ENCODE results near the gene ELMOD1.

ELMOD1 gene

DNA sequence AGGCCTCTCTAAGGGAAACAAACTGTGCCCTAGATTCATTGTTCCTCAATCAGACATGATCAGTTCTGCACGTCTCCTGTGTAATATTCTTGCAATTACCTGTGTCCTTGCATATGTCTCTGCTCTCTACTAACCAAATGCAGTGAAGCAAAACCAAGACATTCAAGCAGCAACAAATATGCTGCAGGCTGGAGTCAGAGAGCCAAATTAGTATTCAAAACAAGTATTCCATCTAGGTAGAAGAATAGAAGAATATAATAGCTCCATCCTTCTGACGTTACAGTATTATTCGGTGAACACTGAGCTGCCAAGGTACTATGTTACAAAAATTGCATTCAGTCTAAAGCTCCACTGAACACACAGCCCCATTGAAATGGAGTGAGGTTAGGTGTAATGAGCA, 69.1 kb downstream of the ELMOD1 start:
- no peak overlapping the region for H3K4me3 ChIP-seq (ENCODE audit: low read depth, low read length)
- TF ChIP-seq, protein P1, sequence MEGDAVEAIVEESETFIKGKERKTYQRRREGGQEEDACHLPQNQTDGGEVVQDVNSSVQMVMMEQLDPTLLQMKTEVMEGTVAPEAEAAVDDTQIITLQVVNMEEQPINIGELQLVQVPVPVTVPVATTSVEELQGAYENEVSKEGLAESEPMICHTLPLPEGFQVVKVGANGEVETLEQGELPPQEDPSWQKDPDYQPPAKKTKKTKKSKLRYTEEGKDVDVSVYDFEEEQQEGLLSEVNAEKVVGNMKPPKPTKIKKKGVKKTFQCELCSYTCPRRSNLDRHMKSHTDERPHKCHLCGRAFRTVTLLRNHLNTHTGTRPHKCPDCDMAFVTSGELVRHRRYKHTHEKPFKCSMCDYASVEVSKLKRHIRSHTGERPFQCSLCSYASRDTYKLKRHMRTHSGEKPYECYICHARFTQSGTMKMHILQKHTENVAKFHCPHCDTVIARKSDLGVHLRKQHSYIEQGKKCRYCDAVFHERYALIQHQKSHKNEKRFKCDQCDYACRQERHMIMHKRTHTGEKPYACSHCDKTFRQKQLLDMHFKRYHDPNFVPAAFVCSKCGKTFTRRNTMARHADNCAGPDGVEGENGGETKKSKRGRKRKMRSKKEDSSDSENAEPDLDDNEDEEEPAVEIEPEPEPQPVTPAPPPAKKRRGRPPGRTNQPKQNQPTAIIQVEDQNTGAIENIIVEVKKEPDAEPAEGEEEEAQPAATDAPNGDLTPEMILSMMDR (IDR thresholded peaks at IDR 0.05; ENCODE audit: borderline replicate concordance, insufficient read depth, low read depth, low read length), result no peak

DNA sequence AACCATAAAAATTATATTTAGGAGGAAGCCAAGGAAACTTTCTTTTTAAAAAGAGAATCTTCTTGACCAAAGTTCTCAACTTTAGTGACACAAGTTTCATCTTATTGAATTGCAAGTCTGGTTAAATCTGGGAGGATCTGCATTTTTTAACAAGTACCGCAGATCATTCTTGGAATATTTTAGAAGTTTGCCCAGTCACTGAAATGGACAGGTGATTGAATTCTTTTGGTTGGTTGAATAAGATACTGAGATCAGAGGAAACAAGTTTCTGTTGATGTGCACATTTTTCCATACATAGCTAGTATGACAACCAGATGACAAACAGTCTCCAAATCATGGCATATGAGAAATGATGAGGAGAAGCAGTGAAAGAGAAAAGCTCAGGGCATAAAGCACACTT, 70.7 kb downstream of the ELMOD1 start:
- no peak overlapping the region for H3K4me3 ChIP-seq (ENCODE audit: low read depth, low read length)
- TF ChIP-seq, protein P1 (IDR thresholded peaks at IDR 0.05; ENCODE audit: borderline replicate concordance, insufficient read depth, low read depth, low read length), result no peak

DNA sequence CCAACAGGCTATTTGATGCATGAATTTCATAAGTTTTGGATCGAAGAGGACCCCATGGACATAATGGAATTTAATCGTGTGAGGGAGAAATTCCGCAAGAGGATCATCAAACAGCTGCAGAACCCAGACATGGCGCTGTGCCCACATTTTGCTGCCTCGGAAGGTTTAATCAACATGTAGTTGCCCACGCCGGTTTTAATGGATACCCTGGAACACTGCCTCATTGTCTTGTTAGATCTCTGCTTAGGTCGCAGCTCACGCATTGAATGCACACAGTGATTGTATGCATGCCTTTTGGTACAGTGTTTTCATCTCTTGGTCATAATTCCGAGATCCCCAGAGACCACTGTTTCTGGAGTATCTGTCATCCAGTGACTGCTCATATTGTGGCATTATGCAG, 74.1 kb downstream of the ELMOD1 start:
- TF ChIP-seq, protein P1 (IDR thresholded peaks at IDR 0.05; ENCODE audit: borderline replicate concordance, insufficient read depth, low read depth, low read length), result no peak
- H3K4me3 ChIP-seq (ENCODE audit: low read depth, low read length), result no peak overlapping the region

DNA sequence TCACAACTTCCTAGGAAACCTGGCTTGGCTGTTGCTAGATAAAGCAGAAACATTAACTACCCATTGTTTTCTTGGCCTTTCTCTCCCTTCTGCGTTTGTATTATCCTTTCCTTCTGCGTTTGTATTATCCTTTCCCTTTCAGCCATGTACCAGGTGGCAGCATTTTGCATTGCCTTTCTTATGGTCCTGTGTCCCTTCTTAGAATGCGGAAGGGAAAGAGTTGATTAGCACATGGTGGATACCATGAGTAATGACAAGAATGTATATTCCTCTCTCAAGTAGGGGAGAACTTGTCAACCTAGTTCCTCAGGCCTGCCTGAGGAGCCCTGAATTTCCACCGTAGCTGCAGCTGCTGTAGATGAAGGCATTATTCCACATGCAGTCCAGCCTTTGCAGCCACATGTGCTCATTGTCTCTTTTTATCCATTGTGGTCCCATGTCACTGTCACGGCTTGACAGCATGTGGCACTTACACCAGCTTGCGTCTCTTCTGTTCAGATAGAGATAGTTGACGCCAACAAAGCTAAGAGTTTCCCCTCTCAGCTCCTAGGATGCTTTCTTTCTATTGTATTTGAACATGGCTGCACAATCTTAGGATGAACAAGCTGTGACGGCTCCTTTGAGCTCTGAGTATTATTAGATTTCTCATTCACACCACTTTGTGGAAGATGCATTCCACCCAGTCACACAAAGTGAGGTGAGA, 76.1 kb downstream of the ELMOD1 start:
- TF ChIP-seq, protein P1 (IDR thresholded peaks at IDR 0.05; ENCODE audit: borderline replicate concordance, insufficient read depth, low read depth, low read length), result no peak
- H3K4me3 ChIP-seq (ENCODE audit: low read depth, low read length), result no peak overlapping the region

DNA sequence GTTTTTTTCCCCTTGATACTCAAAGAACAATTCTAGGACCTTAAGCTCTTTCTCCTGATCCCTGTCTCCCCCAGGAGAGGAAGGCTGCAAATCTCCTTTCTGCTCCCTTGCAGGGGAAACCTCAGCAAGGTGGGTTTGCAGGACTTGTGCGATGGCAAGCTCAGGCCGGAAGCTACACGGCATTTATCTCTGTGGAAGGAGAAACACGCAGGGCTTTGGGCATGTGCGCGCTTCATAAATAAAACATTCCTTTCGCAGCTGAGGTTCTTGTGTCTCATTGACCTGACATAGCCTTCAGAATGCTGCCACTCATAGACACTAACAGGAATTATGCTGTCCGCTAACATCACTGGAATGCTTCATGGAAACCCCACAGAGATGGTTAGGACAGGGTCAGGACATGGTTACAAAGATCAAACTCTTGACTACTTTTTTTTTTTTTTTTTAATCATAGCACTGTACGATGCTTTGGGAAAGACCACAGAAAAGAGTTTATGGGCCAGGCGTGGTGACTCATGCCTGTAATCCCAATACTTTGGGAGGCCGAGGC, 78.3 kb downstream of the ELMOD1 start:
- H3K4me3 ChIP-seq (ENCODE audit: low read depth, low read length), result no peak overlapping the region
- TF ChIP-seq, protein P1 (IDR thresholded peaks at IDR 0.05; ENCODE audit: borderline replicate concordance, insufficient read depth, low read depth, low read length), result no peak

DNA sequence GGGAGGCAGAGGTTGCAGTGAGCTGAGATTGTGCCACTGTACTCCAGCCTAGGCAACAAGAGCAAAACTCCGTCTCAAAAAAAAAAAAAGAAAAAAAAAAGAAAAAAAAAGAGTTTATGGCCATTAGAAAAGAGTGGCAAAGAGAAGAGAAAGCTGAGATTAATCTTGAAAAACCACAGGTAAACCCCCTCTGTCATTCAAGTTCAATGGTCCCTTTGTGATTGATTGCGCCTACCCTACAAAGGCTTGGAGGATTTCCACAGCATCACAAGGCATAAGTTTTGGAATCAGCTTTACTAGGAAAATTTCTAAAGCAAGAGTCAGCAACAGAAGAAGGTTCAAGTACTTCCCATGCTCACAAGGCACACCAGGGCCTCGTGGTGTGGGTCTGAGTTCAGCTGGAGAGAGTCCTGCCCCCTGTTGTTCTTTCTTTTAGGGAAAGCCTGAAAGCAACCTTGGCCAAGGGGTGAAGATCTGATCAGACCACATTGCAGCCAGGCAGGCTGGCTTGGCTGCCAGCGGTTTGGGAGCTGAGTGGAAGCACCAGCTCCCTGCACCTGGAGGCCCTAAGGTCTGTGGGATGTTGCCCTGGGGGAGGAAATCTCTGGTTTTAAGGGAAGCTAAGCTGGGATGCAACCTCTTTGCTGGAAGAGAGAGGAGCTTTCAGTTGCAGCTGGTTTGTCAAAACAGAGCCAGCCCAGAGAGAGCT, 79.1 kb downstream of the ELMOD1 start:
- no peak overlapping the region for H3K4me3 ChIP-seq (ENCODE audit: low read depth, low read length)
- TF ChIP-seq, protein P1 (IDR thresholded peaks at IDR 0.05; ENCODE audit: borderline replicate concordance, insufficient read depth, low read depth, low read length), result no peak
